ENCODE results near the gene TARBP1. TPM values are rescaled to one million over a fixed set of nuclear protein-coding genes. Genes with fewer than 3 reads are reported as not detected.
"Not testable (repeated sequence)": the region's sequence is repeated elsewhere in the genome, so short reads cannot be mapped to it uniquely, and the experiment has no call there.

Gene TARBP1
- total RNA-seq, 2 experiments from 2014 or later, result 38.4 to 40.9 TPM

DNA sequence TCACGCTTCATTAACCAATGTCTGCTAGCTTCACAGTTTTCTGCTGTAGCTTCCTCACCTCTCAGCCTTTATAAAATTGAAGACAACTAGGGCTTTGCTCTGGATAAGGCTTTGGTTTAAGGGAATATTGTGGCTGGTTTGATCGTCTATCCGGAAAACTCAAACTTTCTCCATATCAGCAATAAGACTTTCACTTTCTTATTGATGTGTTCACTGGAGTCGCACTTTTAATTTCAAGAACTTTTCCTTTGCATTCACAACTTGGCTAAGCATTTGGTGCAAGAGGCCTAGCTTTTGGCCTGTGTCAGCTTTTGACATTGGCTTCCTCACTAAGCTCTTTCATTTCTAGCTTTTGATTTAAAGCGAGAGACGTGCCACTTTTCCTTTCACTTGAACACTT, 92.9 kb downstream of the TARBP1 start:
- DNase-seq (no peak), ATAC-seq (ENCODE audit: poor library complexity) (no peak)
- peak overlapping the region; percentile 75 for H3K27ac Mint-ChIP-seq
- peaks cover 14% of the 10 kb centered on the region for H3K4me1 Mint-ChIP-seq (ENCODE audit: low read depth)
- TF ChIP-seq, protein P1, sequence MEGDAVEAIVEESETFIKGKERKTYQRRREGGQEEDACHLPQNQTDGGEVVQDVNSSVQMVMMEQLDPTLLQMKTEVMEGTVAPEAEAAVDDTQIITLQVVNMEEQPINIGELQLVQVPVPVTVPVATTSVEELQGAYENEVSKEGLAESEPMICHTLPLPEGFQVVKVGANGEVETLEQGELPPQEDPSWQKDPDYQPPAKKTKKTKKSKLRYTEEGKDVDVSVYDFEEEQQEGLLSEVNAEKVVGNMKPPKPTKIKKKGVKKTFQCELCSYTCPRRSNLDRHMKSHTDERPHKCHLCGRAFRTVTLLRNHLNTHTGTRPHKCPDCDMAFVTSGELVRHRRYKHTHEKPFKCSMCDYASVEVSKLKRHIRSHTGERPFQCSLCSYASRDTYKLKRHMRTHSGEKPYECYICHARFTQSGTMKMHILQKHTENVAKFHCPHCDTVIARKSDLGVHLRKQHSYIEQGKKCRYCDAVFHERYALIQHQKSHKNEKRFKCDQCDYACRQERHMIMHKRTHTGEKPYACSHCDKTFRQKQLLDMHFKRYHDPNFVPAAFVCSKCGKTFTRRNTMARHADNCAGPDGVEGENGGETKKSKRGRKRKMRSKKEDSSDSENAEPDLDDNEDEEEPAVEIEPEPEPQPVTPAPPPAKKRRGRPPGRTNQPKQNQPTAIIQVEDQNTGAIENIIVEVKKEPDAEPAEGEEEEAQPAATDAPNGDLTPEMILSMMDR (IDR thresholded peaks at IDR 0.05), result no peak
- ChIA-PET POLR2A (interaction anchor here (1.1 kb wide), 1 partner anchor 12 kb away, joined by 3 read pairs; no protein-coding TSS in a partner anchor), CTCF (interaction anchor here (1.2 kb wide), 1 partner anchor 59 kb away, joined by 3 read pairs; no protein-coding TSS in a partner anchor)
- Histone ChIP-seq H3K4me3 (ENCODE audit: low read length) (peak overlapping the region; percentile 6), H3K4me1 (ENCODE audit: insufficient read depth, low read length) (peaks cover 4% of the 10 kb centered on the region), H3K27ac (ENCODE audit: low read depth in 1 of 2, low read length in 2 of 2) (no peak overlapping the region), H3K27me3 (ENCODE audit: control insufficient read depth in 1 of 2, insufficient read depth in 2 of 2, low read length in 2 of 2) (no peaks in the 10 kb centered on the region), H3K9me3 (ENCODE audit: control insufficient read depth in 1 of 2, insufficient read depth in 1 of 2, low read length in 2 of 2) (no peaks in the 10 kb centered on the region), H3K36me3 (ENCODE audit: insufficient read depth, low read length) (peaks cover 27% of the 10 kb centered on the region)
- no peaks in the 10 kb centered on the region for H3K27me3 Mint-ChIP-seq
- intact Hi-C loops (cut with DNase I, micrococcal nuclease), result no loop called here
- no peak overlapping the region for H3K4me3 Mint-ChIP-seq
- H3K9me3 Mint-ChIP-seq, result no peaks in the 10 kb centered on the region
- peaks cover 63% of the 10 kb centered on the region for H3K36me3 Mint-ChIP-seq (ENCODE audit: low read depth)

DNA sequence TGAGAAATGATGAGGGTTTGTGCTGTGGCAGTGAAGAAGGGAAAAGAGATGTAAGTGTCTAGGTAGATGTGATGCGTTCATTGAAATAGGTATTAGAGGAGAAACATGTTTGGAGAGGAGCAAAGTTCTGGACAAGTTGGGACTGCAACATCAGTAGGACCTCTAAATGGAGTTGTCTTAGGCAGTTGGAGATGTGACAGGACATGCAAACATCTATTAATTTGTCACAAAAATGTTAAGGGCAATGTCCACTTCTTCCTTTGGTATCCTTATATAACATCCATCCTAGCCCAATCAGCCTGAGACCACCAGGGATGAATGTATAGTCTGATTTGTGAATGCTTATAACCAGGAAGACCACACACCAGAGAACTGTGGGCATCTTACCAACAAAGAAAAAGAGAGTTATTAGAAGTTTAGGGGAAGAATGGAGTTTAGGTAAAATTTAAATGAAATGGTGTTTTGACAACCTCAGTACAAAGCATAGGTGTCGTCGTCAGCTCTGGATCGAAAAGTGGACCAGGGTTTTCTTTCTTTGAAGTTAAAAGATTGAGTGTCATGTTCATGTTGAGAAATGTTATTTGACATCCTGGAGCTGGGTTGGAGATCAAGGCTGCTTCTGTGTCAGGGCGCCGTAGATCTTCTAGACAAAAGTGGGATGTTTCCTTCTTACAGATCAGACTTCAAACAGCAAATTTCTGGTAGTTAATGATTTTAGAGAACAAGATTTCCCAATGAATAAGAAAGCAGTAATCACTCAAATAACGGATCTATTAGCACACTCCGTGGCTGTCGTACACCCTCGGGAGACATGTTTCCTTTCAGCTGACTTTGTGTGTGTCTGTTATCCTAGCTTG, 97.1 kb downstream of the TARBP1 start:
- peaks cover 52% of the 10 kb centered on the region for H3K36me3 ChIP-seq (ENCODE audit: insufficient read depth, low read length)

DNA sequence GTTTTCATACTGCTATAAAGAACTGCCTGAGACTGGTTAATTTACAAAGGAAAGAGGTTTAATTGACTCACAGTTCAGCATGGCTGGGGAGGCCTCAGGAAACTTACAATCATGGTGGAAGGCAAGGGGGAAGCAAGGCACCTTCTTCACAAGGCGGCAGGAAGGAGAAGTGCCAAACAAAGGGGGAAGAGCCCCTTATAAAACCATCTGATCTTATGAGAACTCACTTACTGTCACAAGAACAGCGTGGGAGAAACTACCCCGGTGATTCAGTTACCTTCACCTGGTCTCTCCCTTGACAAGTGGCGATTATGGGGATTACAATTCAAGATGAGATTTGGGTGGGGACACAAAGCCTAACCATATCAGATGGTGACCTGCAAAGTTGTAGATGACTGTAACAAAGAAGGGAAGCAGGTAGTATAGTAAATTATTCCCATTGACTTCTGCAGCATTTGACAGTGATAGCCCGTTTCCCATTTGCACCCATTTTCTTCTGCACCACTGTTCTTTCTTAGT, 99.3 kb downstream of the TARBP1 start:
- ChIA-PET CTCF (interaction anchor here (0.7 kb wide), 1 partner anchor 1361 kb away, joined by 3 read pairs; no protein-coding TSS in a partner anchor), POLR2A (interaction anchor here (0.7 kb wide), 1 partner anchor 11 kb away, joined by 3 read pairs; no protein-coding TSS in a partner anchor)
- H3K9me3 ChIP-seq (ENCODE audit: control insufficient read depth in 1 of 2, insufficient read depth in 1 of 2, low read length in 2 of 2); H3K27ac ChIP-seq (ENCODE audit: low read depth in 1 of 2, low read length in 2 of 2); ATAC-seq (ENCODE audit: poor library complexity); H3K27me3 Mint-ChIP-seq; DNase-seq; H3K4me3 ChIP-seq (ENCODE audit: low read length); H3K4me3 Mint-ChIP-seq; H3K9me3 Mint-ChIP-seq; H3K27me3 ChIP-seq (ENCODE audit: control insufficient read depth in 1 of 2, insufficient read depth in 2 of 2, low read length in 2 of 2): not testable (repeated sequence)
- Mint-ChIP-seq H3K27ac (peak overlapping the region; percentile 4), H3K4me1 (ENCODE audit: low read depth) (peaks cover 50% of the 10 kb centered on the region), H3K36me3 (ENCODE audit: low read depth) (peaks cover 90% of the 10 kb centered on the region)
- intact Hi-C loops (cut with DNase I, micrococcal nuclease), result loop anchor here (10.0 kb wide), 2 partner anchors 95 to 945 kb away; partner anchors contain the start of genes TARBP1 (in 2 of the 2), ARID4B (in 1 of the 2) and GGPS1 (in 1 of the 2)
- Histone ChIP-seq H3K36me3 (ENCODE audit: insufficient read depth, low read length) (peaks cover 67% of the 10 kb centered on the region), H3K4me1 (ENCODE audit: insufficient read depth, low read length) (peaks cover 24% of the 10 kb centered on the region)

More for the DNA sequence above, 97.1 kb downstream of the TARBP1 start:
- CTCF ChIA-PET, result interaction anchor here (1.6 kb wide), 1 partner anchor 13 kb away, joined by 3 read pairs; no protein-coding TSS in a partner anchor
- DNase-seq (no peak), ATAC-seq (ENCODE audit: poor library complexity) (no peak)
- Mint-ChIP-seq H3K27me3 (no peaks in the 10 kb centered on the region), H3K9me3 (no peaks in the 10 kb centered on the region), H3K4me1 (ENCODE audit: low read depth) (peaks cover 37% of the 10 kb centered on the region), H3K27ac (peak overlapping the region; percentile 38), H3K36me3 (ENCODE audit: low read depth) (peaks cover 86% of the 10 kb centered on the region), H3K4me3 (no peak overlapping the region)
- H3K9me3 ChIP-seq (ENCODE audit: control insufficient read depth in 1 of 2, insufficient read depth in 1 of 2, low read length in 2 of 2), result no peaks in the 10 kb centered on the region
- POLR2A ChIA-PET, result interaction anchor here (1.3 kb wide), 1 partner anchor 9 kb away, joined by 5 read pairs; the partner anchor contains the start of gene COA6
- TF ChIP-seq, protein P1 (IDR thresholded peaks at IDR 0.05), result no peak
- H3K27me3 ChIP-seq (ENCODE audit: control insufficient read depth in 1 of 2, insufficient read depth in 2 of 2, low read length in 2 of 2), result no peaks in the 10 kb centered on the region
- H3K27ac ChIP-seq (ENCODE audit: low read depth in 1 of 2, low read length in 2 of 2), result no peak overlapping the region
- peaks cover 8% of the 10 kb centered on the region for H3K4me1 ChIP-seq (ENCODE audit: insufficient read depth, low read length)
- intact Hi-C loops (cut with DNase I, micrococcal nuclease), result no loop called here
- no peak overlapping the region for H3K4me3 ChIP-seq (ENCODE audit: low read length)

Data from CD4-positive, alpha-beta T cell (primary cell).